ENCODE results near the gene ITPKA.

DNA sequence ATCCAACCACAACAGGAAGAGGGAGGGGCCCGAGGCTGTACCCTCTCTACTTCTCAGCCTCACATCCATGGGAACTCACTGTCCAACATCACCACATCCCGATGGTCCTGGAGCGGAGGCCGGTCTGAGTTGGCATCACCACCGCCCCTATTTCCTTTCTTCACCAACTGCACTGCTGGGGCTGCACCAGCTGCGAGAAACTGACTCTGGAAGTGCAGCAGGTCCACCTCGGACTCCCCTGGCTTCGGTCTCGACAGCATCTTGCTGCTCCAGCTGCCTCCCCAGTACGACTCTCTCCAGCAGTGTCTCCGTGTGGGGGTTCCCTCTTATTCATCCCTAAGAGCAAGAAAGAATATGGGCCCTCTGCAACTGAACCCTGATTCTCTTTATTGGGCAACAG is 43.2 kb downstream of the ITPKA start:
- TF ChIP-seq, protein P1, sequence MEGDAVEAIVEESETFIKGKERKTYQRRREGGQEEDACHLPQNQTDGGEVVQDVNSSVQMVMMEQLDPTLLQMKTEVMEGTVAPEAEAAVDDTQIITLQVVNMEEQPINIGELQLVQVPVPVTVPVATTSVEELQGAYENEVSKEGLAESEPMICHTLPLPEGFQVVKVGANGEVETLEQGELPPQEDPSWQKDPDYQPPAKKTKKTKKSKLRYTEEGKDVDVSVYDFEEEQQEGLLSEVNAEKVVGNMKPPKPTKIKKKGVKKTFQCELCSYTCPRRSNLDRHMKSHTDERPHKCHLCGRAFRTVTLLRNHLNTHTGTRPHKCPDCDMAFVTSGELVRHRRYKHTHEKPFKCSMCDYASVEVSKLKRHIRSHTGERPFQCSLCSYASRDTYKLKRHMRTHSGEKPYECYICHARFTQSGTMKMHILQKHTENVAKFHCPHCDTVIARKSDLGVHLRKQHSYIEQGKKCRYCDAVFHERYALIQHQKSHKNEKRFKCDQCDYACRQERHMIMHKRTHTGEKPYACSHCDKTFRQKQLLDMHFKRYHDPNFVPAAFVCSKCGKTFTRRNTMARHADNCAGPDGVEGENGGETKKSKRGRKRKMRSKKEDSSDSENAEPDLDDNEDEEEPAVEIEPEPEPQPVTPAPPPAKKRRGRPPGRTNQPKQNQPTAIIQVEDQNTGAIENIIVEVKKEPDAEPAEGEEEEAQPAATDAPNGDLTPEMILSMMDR (IDR thresholded peaks at IDR 0.05) = no peak
- no peak for TF ChIP-seq SIN3A (IDR thresholded peaks at IDR 0.05; ENCODE audit: borderline replicate concordance, insufficient read depth, low read depth, low read length)
- TF ChIP-seq POLR2AphosphoS5 (IDR thresholded peaks at IDR 0.05; ENCODE audit: low read depth, low read length) = no peak

Data from Panc1 (cell line).